ENCODE results near the gene NOP16.

NOP16 gene

GRCh38 chr5:176388444-176389134, at the start of gene NOP16, which contains the start of gene HIGD2A:
Gene NOP16 (minus strand): TSS chr5:176388598. CDS start chr5:176388539, 59 bp downstream.
Gene HIGD2A (plus strand): TSS chr5:176388751. CDS start chr5:176388820, 69 bp downstream.
- FAIRE-seq: peak; percentile 99
- DNase-seq (ENCODE audit: extremely low spot score, insufficient read length, low read depth): peak; percentile 93

- DNase-seq (ENCODE audit: extremely low spot score, insufficient read length, low read depth): no peak
- peak; percentile 35 for FAIRE-seq
Observed at GRCh38 chr5:176436656-176437055, 48.3 kb upstream of the NOP16 start.

- DNase-seq (ENCODE audit: extremely low spot score, insufficient read length, low read depth) (no peak), FAIRE-seq (no peak)
Observed at GRCh38 chr5:176432707-176433106, 44.3 kb upstream of the NOP16 start.

- no peak for FAIRE-seq
Observed at GRCh38 chr5:176429972-176430371, 41.6 kb upstream of the NOP16 start.

GRCh38 chr5:176427971-176428370, 39.6 kb upstream of the NOP16 start:
- FAIRE-seq: no peak
- no peak for DNase-seq (ENCODE audit: extremely low spot score, insufficient read length, low read depth)

More at GRCh38 chr5:176429972-176430371, 41.6 kb upstream of the NOP16 start:
- no peak for DNase-seq (ENCODE audit: extremely low spot score, insufficient read length, low read depth)

GRCh38 chr5:176426876-176427275, 38.5 kb upstream of the NOP16 start:
- no peak for DNase-seq (ENCODE audit: extremely low spot score, insufficient read length, low read depth)
- no peak for FAIRE-seq

GRCh38 chr5:176425791-176426190, 37.4 kb upstream of the NOP16 start:
- FAIRE-seq (no peak), DNase-seq (ENCODE audit: extremely low spot score, insufficient read length, low read depth) (no peak)

GRCh38 chr5:176425138-176425537, 36.7 kb upstream of the NOP16 start:
- FAIRE-seq (no peak), DNase-seq (ENCODE audit: extremely low spot score, insufficient read length, low read depth) (no peak)

GRCh38 chr5:176424181-176424580, 35.8 kb upstream of the NOP16 start:
- DNase-seq (ENCODE audit: extremely low spot score, insufficient read length, low read depth): no peak
- no peak for FAIRE-seq

- no peak for FAIRE-seq
- DNase-seq (ENCODE audit: extremely low spot score, insufficient read length, low read depth): no peak
Observed at GRCh38 chr5:176420972-176421544, 32.7 kb upstream of the NOP16 start.

GRCh38 chr5:176420086-176420485, 31.7 kb upstream of the NOP16 start:
- DNase-seq (ENCODE audit: extremely low spot score, insufficient read length, low read depth): no peak
- no peak for FAIRE-seq

GRCh38 chr5:176418251-176418650, 29.9 kb upstream of the NOP16 start:
- DNase-seq (ENCODE audit: extremely low spot score, insufficient read length, low read depth): no peak
- no peak for FAIRE-seq

GRCh38 chr5:176416965-176417364, 28.6 kb upstream of the NOP16 start:
- DNase-seq (ENCODE audit: extremely low spot score, insufficient read length, low read depth): no peak

GRCh38 chr5:176415952-176416924, 27.8 kb upstream of the NOP16 start, which contains the start of gene CLTB:
Gene CLTB (minus strand): TSS chr5:176416539. CDS start chr5:176416363, 176 bp downstream.
- peak; percentile 89 for DNase-seq (ENCODE audit: extremely low spot score, insufficient read length, low read depth)
- FAIRE-seq: peak; percentile 83

More at GRCh38 chr5:176416965-176417364, 28.6 kb upstream of the NOP16 start:
- FAIRE-seq: no peak

GRCh38 chr5:176415240-176415951, 27.0 kb upstream of the NOP16 start:
- FAIRE-seq (no peak), DNase-seq (ENCODE audit: extremely low spot score, insufficient read length, low read depth) (no peak)

GRCh38 chr5:176414704-176415103, 26.3 kb upstream of the NOP16 start:
- FAIRE-seq: no peak

GRCh38 chr5:176413709-176414191, 25.4 kb upstream of the NOP16 start:
- no peak for FAIRE-seq
- DNase-seq (ENCODE audit: extremely low spot score, insufficient read length, low read depth): no peak

More at GRCh38 chr5:176414704-176415103, 26.3 kb upstream of the NOP16 start:
- DNase-seq (ENCODE audit: extremely low spot score, insufficient read length, low read depth): no peak

- FAIRE-seq: no peak
- DNase-seq (ENCODE audit: extremely low spot score, insufficient read length, low read depth): no peak
Observed at GRCh38 chr5:176413255-176413565, 24.8 kb upstream of the NOP16 start.

- no peak for DNase-seq (ENCODE audit: extremely low spot score, insufficient read length, low read depth)
- no peak for FAIRE-seq
Observed at GRCh38 chr5:176412517-176413254, 24.3 kb upstream of the NOP16 start.

All from GM18507 (cell line).